ENCODE measurements around the gene MACROD2.

DNA sequence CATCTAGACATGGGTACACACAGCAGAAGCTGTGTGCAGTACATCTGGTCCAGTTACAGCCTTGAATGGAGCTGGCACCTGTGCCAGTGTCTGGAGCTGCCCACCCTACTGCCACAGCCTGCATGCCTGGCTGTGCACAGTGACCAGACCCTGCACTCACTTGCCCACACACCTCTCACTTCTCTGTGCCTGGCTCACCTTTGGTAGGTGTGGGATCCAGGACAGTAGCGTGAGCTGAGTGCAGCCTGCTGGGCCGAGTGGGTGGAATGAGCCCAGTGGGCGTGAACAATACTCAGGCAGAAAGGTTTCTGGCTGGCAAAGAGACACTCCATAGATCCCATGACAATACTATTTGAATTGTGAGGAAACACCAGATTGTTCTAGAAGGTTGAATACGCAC, 1181.6 kb downstream of the MACROD2 start:
- TF ChIP-seq, protein P1, sequence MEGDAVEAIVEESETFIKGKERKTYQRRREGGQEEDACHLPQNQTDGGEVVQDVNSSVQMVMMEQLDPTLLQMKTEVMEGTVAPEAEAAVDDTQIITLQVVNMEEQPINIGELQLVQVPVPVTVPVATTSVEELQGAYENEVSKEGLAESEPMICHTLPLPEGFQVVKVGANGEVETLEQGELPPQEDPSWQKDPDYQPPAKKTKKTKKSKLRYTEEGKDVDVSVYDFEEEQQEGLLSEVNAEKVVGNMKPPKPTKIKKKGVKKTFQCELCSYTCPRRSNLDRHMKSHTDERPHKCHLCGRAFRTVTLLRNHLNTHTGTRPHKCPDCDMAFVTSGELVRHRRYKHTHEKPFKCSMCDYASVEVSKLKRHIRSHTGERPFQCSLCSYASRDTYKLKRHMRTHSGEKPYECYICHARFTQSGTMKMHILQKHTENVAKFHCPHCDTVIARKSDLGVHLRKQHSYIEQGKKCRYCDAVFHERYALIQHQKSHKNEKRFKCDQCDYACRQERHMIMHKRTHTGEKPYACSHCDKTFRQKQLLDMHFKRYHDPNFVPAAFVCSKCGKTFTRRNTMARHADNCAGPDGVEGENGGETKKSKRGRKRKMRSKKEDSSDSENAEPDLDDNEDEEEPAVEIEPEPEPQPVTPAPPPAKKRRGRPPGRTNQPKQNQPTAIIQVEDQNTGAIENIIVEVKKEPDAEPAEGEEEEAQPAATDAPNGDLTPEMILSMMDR (conservative IDR thresholded peaks at IDR 0.05; ENCODE audit: low read depth, low read length) = no peak
- TF ChIP-seq CHD1 (IDR thresholded peaks at IDR 0.05; ENCODE audit: low read depth, low read length) = no peak
- no peak for TF ChIP-seq POLR2A (IDR thresholded peaks at IDR 0.05; ENCODE audit: low read depth, low read length)
- no peak for TF ChIP-seq MAZ (IDR thresholded peaks at IDR 0.05; ENCODE audit: borderline replicate concordance, low read depth, low read length)
- TF ChIP-seq, protein P2, sequence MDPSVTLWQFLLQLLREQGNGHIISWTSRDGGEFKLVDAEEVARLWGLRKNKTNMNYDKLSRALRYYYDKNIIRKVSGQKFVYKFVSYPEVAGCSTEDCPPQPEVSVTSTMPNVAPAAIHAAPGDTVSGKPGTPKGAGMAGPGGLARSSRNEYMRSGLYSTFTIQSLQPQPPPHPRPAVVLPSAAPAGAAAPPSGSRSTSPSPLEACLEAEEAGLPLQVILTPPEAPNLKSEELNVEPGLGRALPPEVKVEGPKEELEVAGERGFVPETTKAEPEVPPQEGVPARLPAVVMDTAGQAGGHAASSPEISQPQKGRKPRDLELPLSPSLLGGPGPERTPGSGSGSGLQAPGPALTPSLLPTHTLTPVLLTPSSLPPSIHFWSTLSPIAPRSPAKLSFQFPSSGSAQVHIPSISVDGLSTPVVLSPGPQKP (IDR thresholded peaks at IDR 0.05; ENCODE audit: borderline replicate concordance, low read depth, low read length) = no peak
- TF ChIP-seq RFX5 (IDR thresholded peaks at IDR 0.05; ENCODE audit: low read depth, low read length) = no peak
- TF ChIP-seq, protein P3, sequence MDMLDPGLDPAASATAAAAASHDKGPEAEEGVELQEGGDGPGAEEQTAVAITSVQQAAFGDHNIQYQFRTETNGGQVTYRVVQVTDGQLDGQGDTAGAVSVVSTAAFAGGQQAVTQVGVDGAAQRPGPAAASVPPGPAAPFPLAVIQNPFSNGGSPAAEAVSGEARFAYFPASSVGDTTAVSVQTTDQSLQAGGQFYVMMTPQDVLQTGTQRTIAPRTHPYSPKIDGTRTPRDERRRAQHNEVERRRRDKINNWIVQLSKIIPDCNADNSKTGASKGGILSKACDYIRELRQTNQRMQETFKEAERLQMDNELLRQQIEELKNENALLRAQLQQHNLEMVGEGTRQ (IDR thresholded peaks at IDR 0.05; ENCODE audit: low read depth, low read length) = no peak
- no peak for TF ChIP-seq BHLHE40 (IDR thresholded peaks at IDR 0.05; ENCODE audit: low read depth, low read length)
- TF ChIP-seq MAFK (IDR thresholded peaks at IDR 0.05; ENCODE audit: low read depth, low read length) = no peak
- TF ChIP-seq MXI1 (IDR thresholded peaks at IDR 0.05; ENCODE audit: borderline replicate concordance, low read depth, low read length) = no peak
- TF ChIP-seq SMC3 (IDR thresholded peaks at IDR 0.05; ENCODE audit: low read depth, low read length) = no peak

Measured in IMR-90 (cell line).